ENCODE results near the gene GNAZ. TPM values are rescaled to one million over a fixed set of nuclear protein-coding genes. Genes with fewer than 3 reads are reported as not detected.

GNAZ gene
- total and polyA plus RNA-seq, 2 donors (not counting 1 experiment from before 2014, with no cell fraction given) = 2.8 to 9.1 TPM

DNA sequence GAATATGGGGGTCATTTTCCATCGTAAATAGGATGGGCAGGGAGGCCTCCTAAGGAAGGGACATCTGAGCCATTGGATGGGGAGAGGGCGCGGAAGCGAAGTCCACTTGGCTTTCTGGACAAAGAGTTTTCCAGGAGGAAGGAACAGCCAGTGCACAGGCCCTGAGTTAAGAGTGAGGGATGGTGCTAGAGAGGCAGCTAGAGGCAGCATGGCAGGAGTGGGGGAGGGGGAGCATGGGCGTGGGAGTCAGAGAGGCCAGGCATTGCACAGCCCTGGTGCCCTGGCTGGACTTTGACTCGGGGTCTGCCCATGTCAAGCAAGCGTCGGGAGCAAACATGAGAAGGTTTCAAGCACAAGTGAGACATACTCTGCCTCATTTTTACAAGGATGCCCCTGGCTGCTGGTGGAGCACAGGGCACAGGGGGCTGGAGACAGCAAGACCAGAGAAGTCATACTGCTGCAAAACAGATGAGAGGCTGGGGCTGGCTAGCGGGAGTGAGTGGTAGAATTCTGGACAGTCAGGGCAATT, 9.0 kb downstream of the GNAZ start:
- no peaks in the 10 kb centered on the region for H3K9me3 Mint-ChIP-seq (ENCODE audit: insufficient read depth)
- POLR2A ChIA-PET = no interaction called here
- no peaks in the 10 kb centered on the region for H3K9me3 ChIP-seq (ENCODE audit: control extremely low read depth in 1 of 3, control insufficient read depth in 2 of 3, insufficient read depth in 1 of 3, low read length in 2 of 3)
- H3K4me1 Mint-ChIP-seq = peaks cover 7% of the 10 kb centered on the region
- no peak overlapping the region for H3K27ac Mint-ChIP-seq
- no peak overlapping the region for H3K27ac ChIP-seq (ENCODE audit: low read length in 2 of 2)
- TF ChIP-seq EZH2 (IDR thresholded peaks at IDR 0.05; ENCODE audit: borderline replicate concordance, insufficient read depth, low read depth, low read length, poor library complexity, severe bottlenecking) = no peak
- TF ChIP-seq, protein P1, sequence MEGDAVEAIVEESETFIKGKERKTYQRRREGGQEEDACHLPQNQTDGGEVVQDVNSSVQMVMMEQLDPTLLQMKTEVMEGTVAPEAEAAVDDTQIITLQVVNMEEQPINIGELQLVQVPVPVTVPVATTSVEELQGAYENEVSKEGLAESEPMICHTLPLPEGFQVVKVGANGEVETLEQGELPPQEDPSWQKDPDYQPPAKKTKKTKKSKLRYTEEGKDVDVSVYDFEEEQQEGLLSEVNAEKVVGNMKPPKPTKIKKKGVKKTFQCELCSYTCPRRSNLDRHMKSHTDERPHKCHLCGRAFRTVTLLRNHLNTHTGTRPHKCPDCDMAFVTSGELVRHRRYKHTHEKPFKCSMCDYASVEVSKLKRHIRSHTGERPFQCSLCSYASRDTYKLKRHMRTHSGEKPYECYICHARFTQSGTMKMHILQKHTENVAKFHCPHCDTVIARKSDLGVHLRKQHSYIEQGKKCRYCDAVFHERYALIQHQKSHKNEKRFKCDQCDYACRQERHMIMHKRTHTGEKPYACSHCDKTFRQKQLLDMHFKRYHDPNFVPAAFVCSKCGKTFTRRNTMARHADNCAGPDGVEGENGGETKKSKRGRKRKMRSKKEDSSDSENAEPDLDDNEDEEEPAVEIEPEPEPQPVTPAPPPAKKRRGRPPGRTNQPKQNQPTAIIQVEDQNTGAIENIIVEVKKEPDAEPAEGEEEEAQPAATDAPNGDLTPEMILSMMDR (IDR thresholded peaks at IDR 0.05) = no peak
- peaks cover 54% of the 10 kb centered on the region for H3K79me2 ChIP-seq (ENCODE audit: control insufficient read depth, insufficient read depth, low read length)
- peaks cover 8 to 10% of the 10 kb centered on the region in 2 donors for H3K4me1 ChIP-seq (ENCODE audit: control insufficient read depth in 2 of 2, insufficient read depth in 2 of 2, low read length in 2 of 2)
- H3K9ac ChIP-seq (ENCODE audit: low read length) = no peak overlapping the region
- ATAC-seq (ENCODE audit: low read depth) (no peak), DNase-seq (no peak)
- intact Hi-C loops (cut with micrococcal nuclease) = no loop called here
- H3K4me2 ChIP-seq (replicated peaks; ENCODE audit: low read depth, low read length, poor library complexity, severe bottlenecking) = no peak overlapping the region
- CTCF ChIA-PET = no interaction called here
- H2AFZ ChIP-seq (ENCODE audit: insufficient read depth, low read depth, low read length, poor library complexity, severe bottlenecking) = no peak overlapping the region
- H3K4me3 Mint-ChIP-seq = no peak overlapping the region
- H3K36me3 ChIP-seq (replicated peaks in 1 of 2; ENCODE audit: control extremely low read depth in 1 of 2, control insufficient read depth in 1 of 2, extremely low read depth in 1 of 2, insufficient read depth in 2 of 2, low read length in 1 of 2) = no peaks in the 10 kb centered on the region
- H3K4me3 ChIP-seq (ENCODE audit: control extremely low read depth in 1 of 5, extremely low read depth in 1 of 5, insufficient read depth in 1 of 5, low read depth in 2 of 5, low read length in 4 of 5) = no peak overlapping the region
- H4K20me1 ChIP-seq (ENCODE audit: control insufficient read depth, insufficient read depth, low read length, poor library complexity, severe bottlenecking) = no peaks in the 10 kb centered on the region
- WGBS (ENCODE audit: insufficient coverage) = 90% methylated on average over 9 of the region's 9 CpGs
- no peaks in the 10 kb centered on the region for H3K27me3 Mint-ChIP-seq
- peaks cover 0 to 3% (median 0%) of the 10 kb centered on the region in 4 experiments for H3K27me3 ChIP-seq (replicated peaks in 1 of 4; ENCODE audit: control extremely low read depth in 1 of 4, control insufficient read depth in 3 of 4, insufficient read depth in 4 of 4, low read length in 3 of 4)

DNA sequence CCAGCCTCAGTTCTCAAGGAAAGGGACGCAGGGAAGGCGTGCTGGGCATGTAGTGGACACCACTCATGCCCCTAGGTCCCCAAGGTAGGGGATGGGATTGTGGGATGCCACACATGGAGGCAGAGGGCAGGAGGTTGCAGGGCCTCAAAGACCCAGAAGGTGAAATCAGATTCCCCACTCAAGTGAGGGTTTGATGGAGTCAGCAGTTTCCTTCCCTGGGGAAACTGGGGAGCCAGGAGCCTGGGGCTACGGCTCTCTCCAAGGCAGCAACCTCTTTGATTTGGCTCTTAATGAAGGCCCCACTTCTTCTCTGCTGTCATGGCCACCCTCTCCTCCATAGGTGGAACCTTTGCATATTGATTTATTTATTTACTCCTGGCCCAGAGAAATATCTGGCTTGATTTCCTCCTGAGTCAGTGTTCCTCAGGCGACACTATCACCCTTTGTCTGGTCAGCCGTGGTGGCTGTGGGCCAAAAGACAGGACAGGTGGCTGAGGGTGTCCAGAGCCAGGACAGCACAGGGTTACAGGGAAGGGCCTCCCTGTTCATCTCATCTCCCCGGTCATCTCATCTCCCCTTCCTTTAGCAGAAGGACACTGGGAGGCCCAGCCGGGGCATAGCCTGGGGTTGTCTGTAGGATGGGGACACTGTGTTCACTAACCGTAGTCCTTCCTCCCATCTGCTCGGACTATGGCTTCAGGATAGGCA, 9.6 kb downstream of the GNAZ start:
- Histone ChIP-seq H3K4me1 (ENCODE audit: control insufficient read depth in 2 of 2, insufficient read depth in 2 of 2, low read length in 2 of 2) (peaks cover 8 to 10% of the 10 kb centered on the region in 2 donors), H3K27me3 (replicated peaks in 1 of 4; ENCODE audit: control extremely low read depth in 1 of 4, control insufficient read depth in 3 of 4, insufficient read depth in 4 of 4, low read length in 3 of 4) (peaks cover 0 to 3% (median 0%) of the 10 kb centered on the region in 4 experiments), H2AFZ (ENCODE audit: insufficient read depth, low read depth, low read length, poor library complexity, severe bottlenecking) (no peak overlapping the region), H3K27ac (ENCODE audit: low read length in 2 of 2) (no peak overlapping the region), H4K20me1 (ENCODE audit: control insufficient read depth, insufficient read depth, low read length, poor library complexity, severe bottlenecking) (no peaks in the 10 kb centered on the region), H3K4me3 (ENCODE audit: control extremely low read depth in 1 of 5, extremely low read depth in 1 of 5, insufficient read depth in 1 of 5, low read depth in 2 of 5, low read length in 4 of 5) (no peak overlapping the region), H3K9me3 (ENCODE audit: control extremely low read depth in 1 of 3, control insufficient read depth in 2 of 3, insufficient read depth in 1 of 3, low read length in 2 of 3) (no peaks in the 10 kb centered on the region), H3K79me2 (ENCODE audit: control insufficient read depth, insufficient read depth, low read length) (peaks cover 48% of the 10 kb centered on the region), H3K4me2 (replicated peaks; ENCODE audit: low read depth, low read length, poor library complexity, severe bottlenecking) (no peak overlapping the region), H3K36me3 (replicated peaks in 1 of 2; ENCODE audit: control extremely low read depth in 1 of 2, control insufficient read depth in 1 of 2, extremely low read depth in 1 of 2, insufficient read depth in 2 of 2, low read length in 1 of 2) (no peaks in the 10 kb centered on the region), H3K9ac (ENCODE audit: low read length) (no peak overlapping the region)
- DNase-seq (no peak), ATAC-seq (ENCODE audit: low read depth) (no peak)
- 95% methylated on average over 7 of the region's 9 CpGs for WGBS (ENCODE audit: insufficient coverage)
- Mint-ChIP-seq H3K4me3 (no peak overlapping the region), H3K4me1 (peaks cover 4% of the 10 kb centered on the region), H3K27ac (no peak overlapping the region), H3K9me3 (ENCODE audit: insufficient read depth) (no peaks in the 10 kb centered on the region), H3K27me3 (no peaks in the 10 kb centered on the region)
- intact Hi-C loops (cut with micrococcal nuclease) = no loop called here
- TF ChIP-seq EZH2 (IDR thresholded peaks at IDR 0.05; ENCODE audit: borderline replicate concordance, insufficient read depth, low read depth, low read length, poor library complexity, severe bottlenecking) = no peak
- TF ChIP-seq, protein P1 (IDR thresholded peaks at IDR 0.05) = no peak
- ChIA-PET POLR2A (no interaction called here), CTCF (no interaction called here)

Measured in B cell (primary cell).